Activated CD4-positive, CD25-positive, alpha-beta regulatory T cell treated with anti-CD3 and anti-CD28 coated beads, Interleukin-2, amount 50 U/mL, for 24 hours (primary cell): ENCODE data around the gene KANK4.
A peak's percentile ranks its signal among the peaks of the same experiment; 100 is the strongest.

Experiments used
- ATAC-seq, 2 donors: fragments of 150-1000 bp; cut with Tn5 transposase; one replicate each; pipeline ENCODE4 v1.10.0; 2021; ENCODE audit warnings: mild to moderate bottlenecking in 1 of 2, moderate library complexity in 1 of 2

The KANK4 gene

GRCh38 chr1:62318756-62319544 lies at the start of gene KANK4:
Gene KANK4 (minus strand): TSS chr1:62319434. CDS start chr1:62281564, 37,870 bp downstream.
- no peak for ATAC-seq

- ATAC-seq: no peak
Measured at GRCh38 chr1:62368989-62369388, 49.8 kb upstream of the KANK4 start.

- ATAC-seq: no peak
Measured at GRCh38 chr1:62367005-62367557, 47.8 kb upstream of the KANK4 start.

- ATAC-seq: no peak
Measured at GRCh38 chr1:62364721-62365120, 45.5 kb upstream of the KANK4 start.

- no peak for ATAC-seq
Measured at GRCh38 chr1:62362926-62363325, 43.7 kb upstream of the KANK4 start.

- ATAC-seq: no peak
Measured at GRCh38 chr1:62362061-62362917, 43.1 kb upstream of the KANK4 start.

GRCh38 chr1:62361431-62361830 lies 42.2 kb upstream of the KANK4 start:
- ATAC-seq: no peak

GRCh38 chr1:62358665-62359373 lies 39.6 kb upstream of the KANK4 start:
- ATAC-seq: no peak

GRCh38 chr1:62357916-62358315 lies 38.7 kb upstream of the KANK4 start:
- ATAC-seq: no peak

- ATAC-seq: peak; percentile 36 to 46
Measured at GRCh38 chr1:62356257-62356835, 37.1 kb upstream of the KANK4 start.

GRCh38 chr1:62355095-62355494 lies 35.9 kb upstream of the KANK4 start:
- ATAC-seq: no peak

- no peak for ATAC-seq
Measured at GRCh38 chr1:62353853-62354252, 34.6 kb upstream of the KANK4 start.

GRCh38 chr1:62352387-62352786 lies 33.2 kb upstream of the KANK4 start:
- ATAC-seq: no peak

- no peak for ATAC-seq
Measured at GRCh38 chr1:62349470-62350233, 30.4 kb upstream of the KANK4 start.

- ATAC-seq: no peak
Measured at GRCh38 chr1:62346886-62347285, 27.7 kb upstream of the KANK4 start.

- ATAC-seq: no peak
Measured at GRCh38 chr1:62343911-62344310, 24.7 kb upstream of the KANK4 start.

- ATAC-seq: no peak
Measured at GRCh38 chr1:62342270-62342669, 23.0 kb upstream of the KANK4 start.

- no peak for ATAC-seq
Measured at GRCh38 chr1:62341615-62342014, 22.4 kb upstream of the KANK4 start.

- ATAC-seq: no peak
Measured at GRCh38 chr1:62341089-62341488, 21.9 kb upstream of the KANK4 start.

- ATAC-seq: no peak
Measured at GRCh38 chr1:62337706-62338631, 18.7 kb upstream of the KANK4 start.
